T1000 (cell line): ENCODE data around the gene SMIM35.
"Not testable (repeated sequence)": the region's sequence is repeated elsewhere in the genome, so short reads cannot be mapped to it uniquely, and the experiment has no call there.

Experiments used
- DNase-seq: peaks from one replicate; lab custom pipeline; 2025; ENCODE audit warnings: mixed read lengths; lab: John Stamatoyannopoulos, UW

The SMIM35 gene

DNA sequence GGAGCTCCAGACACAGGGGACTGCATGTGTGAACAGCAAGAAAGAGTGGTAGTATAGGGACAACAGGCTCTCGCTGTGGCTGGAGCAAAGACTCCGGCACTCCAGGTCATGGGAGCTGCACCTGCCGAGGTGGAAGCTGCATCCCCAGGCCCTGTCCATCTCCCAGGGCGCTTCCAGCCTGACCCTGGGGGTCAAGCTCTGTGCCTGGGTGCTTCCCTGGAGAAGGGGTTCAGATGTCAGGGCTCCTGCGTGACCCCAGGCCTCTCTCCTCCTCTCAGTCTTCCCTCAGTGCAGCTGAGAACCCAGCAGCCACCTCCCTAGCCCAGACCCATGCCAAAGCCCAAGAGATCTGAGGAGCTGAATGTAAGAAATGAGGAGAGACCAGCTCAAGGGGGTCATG is 6.5 kb downstream of the SMIM35 start:
- DNase-seq: no peak

DNA sequence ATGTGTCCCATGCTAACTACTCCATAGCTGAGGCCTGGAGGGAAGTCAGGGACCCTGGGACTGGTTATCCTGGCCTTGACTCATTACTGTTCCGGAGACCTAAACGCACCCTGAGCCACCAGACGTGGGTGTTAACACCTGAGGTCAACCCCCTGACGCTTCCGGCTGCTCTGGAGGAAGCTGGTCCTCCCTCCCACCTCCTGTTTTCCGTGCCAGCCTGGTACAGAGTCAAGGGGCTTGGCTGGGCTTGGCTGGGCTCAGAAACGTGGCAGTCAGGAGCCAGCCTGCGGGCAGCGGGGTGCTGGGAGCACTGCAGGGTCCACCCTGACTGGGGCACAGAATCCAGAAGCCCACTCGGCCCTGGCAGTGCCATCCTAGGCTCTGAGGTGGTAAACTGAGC is 7.3 kb downstream of the SMIM35 start:
- DNase-seq: no peak

GRCh38 chr11:118078911-118079411 is 7.8 kb downstream of the SMIM35 start:
- no peak for DNase-seq

DNA sequence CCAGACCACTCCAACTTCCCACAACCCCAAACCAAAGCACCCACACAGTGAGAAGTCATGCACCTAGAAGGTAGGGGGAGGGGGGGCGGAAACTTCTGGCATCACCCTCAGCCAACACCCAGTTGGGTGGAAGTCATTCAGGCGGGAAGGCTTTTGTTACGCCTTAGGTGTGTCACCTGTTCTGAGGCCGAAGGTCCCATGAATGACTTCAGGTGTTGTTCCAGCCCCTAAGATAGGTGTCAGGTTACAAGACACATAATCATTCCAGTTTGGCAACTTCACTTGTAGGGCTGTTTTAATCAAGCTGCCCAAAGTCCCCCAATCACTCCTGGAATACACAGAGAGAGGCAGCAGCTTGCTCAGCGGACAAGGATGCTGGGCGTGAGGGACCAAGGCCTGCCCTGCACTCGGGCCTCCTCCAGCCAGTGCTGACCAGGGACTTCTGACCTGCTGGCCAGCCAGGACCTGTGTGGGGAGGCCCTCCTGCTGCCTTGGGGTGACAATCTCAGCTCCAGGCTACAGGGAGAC is 9.9 kb downstream of the SMIM35 start, which contains the start of gene TMPRSS4:
Gene TMPRSS4, plus strand, starts transcription at position 325 of the 528 bp plus-strand sequence. CDS start 225 bp downstream, outside the sequence.
- no peak for DNase-seq

- no peak for DNase-seq
These were observed 12.0 kb downstream of the SMIM35 start for GRCh38 chr11:118074785-118075184.

- no peak for DNase-seq
These were observed 12.6 kb downstream of the SMIM35 start for GRCh38 chr11:118074091-118074685.

- no peak for DNase-seq
These were observed 13.2 kb downstream of the SMIM35 start for GRCh38 chr11:118073554-118073953.

DNA sequence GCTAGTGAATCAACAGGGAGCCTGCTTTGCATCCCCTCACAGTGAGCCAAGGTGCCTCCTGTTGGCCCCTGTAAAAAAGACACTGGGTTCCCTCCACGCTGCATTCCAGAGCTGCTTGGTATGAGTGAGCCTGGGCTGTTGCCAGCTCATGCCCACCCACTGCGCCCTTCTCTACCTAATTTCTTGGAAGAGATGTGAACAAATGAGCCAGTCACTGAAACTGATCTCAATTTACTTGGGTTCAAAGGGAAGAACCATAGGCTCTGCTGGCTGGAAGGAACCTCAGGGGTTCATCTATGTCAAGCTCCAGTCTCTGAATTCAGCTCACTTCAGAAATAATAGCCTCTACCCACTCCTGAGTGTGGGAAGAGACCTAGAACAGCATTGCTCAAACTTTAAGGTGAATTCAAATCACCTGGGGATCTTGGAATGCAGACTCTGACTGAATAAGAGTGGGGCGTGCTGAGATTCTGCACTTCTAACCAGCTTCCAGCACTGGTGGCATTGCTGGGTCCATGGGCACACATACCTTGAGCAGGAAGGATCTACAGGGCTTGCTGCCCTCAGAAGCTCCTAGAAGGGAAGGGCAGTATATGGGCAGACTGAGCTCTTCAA is 15.2 kb downstream of the SMIM35 start:
- no peak for DNase-seq

DNA sequence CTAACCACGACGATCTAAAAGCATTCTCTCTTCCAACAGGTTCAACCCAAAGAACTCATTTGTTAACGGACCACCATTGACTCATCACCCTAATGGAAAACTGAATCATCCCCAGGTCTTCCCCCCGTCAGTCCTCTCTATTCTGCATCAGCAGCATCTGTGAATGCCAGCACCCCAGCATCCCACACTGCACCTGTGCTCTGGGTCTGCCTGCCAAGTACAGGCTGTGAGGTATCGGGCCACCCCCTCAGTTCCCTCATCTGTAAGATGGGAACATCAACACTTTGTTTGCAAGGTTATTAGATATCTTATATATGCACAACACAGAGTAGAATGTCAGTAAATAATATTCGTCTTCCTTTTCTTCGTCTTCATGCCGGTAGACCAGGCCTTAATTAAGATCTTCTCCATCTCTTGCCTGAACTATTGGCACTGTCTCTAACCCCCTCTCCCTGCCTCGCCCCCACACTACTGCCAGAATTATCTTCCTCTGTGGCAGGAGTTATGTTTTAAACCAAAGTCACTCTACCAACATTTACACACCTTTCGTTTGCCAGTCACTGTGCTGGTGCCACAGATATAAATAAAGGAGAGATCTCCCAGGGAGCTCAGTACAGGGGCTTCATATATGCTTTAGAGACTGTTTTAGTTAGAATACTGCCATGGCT is 17.7 kb downstream of the SMIM35 start:
- DNase-seq: no peak

- DNase-seq: no peak
These were observed 18.4 kb downstream of the SMIM35 start for GRCh38 chr11:118068206-118068944.

DNA sequence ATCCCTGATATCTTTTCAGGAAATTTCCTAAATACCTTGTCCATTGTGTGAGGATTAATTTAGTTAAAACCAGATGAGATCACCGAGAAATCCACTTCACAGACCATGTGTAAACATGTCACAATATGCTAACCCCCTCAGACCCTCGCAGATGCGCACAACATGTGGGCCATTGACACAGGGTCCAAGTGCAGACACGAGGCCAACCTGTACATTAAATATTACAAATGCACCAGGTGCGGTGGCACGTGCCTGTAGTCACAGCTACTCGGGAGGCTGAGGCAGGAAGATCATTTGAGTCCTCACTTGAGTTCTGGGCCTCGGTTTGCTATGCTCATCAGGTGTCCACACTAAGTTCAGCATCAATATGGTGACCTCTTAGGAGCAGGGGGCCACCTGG is 19.8 kb downstream of the SMIM35 start:
- no peak for DNase-seq

DNA sequence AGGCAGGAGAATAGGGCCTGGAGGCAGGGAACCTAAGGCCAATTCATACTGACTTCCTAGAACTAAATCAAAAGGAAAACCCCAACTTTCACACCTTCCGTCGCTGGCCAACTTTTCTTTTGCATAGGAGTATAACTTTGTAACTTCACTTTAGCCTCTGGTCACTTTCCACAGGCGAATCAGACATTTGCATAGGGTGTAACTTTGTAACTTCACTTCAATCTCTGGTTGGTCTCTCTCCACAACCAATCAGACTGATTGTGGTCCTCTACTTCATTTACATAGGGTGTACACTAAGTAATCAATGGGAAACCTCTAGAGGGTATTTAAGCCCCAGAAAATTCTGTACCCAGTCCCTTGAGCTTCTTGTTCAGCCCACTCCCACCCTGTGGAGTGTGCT is 21.4 kb downstream of the SMIM35 start:
- no peak for DNase-seq

DNA sequence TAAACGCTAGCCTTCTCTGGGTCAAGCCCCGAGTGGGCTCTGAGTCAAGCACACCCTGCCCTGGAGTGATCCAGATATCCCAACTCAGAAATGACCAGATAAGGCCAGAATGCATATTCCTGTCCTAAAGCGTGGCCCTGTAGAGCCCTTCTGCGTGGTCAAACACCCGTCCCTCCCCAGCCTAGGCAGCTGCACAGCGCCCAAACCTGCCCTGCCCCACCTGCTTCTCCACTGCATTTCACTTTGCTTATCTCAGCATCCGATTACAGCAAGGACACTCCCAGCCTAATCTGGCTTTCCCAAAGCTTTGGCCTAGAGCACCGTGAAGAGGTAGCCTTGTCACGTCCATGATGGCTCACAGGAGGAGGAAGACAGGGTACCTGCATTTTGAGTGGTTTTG is 21.8 kb downstream of the SMIM35 start:
- no peak for DNase-seq

GRCh38 chr11:118062631-118063030 is 24.1 kb downstream of the SMIM35 start:
- not testable (repeated sequence) for DNase-seq

DNA sequence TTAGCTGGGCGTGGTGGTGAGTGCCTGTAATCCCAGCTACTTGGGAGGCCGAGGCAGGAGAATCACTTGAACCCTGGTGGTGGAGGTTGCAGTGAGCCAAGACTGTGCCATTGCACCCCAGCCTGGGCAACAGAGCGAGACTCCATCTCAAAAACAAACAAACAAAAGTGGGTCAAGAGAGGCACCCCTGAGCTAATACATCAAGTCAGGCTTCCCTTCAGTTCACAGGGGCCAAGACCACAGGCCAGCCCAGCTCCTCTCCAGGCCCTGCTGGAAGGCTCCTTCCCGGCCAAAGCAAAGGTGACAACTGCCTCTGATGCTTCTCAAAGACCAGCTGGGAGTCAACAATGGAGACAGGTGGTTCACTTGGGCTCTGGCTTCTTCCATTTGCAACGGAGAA is 24.6 kb downstream of the SMIM35 start:
- DNase-seq: not testable (repeated sequence)

- no peak for DNase-seq
These were observed 25.1 kb downstream of the SMIM35 start for GRCh38 chr11:118061586-118062125.

GRCh38 chr11:118060869-118061268 is 25.9 kb downstream of the SMIM35 start:
- DNase-seq: no peak

- DNase-seq: no peak
These were observed 26.6 kb downstream of the SMIM35 start for GRCh38 chr11:118060081-118060661.

GRCh38 chr11:118059246-118059940 is 27.4 kb downstream of the SMIM35 start:
- DNase-seq: no peak

- DNase-seq: no peak
These were observed 28.2 kb downstream of the SMIM35 start for GRCh38 chr11:118058311-118059245.
